Ishikawa (cell line): Measurements from ENCODE around the gene PLXNA4.

Source experiments
- CEBPB ChIP-seq: IDR thresholded peaks from 2 replicates; pipeline ENCODE4 v1.6.1; 2012
- CREB1 ChIP-seq: IDR thresholded peaks from 2 replicates; pipeline ENCODE4 v1.6.1; 2012; ENCODE audit warnings: low read depth
- EGR1 ChIP-seq: IDR thresholded peaks from 2 replicates; pipeline ENCODE4 v1.6.1; 2012
- EP300 ChIP-seq: IDR thresholded peaks from 2 replicates; pipeline ENCODE4 v1.6.1; 2012; ENCODE audit warnings: borderline replicate concordance
- TEAD4 ChIP-seq: IDR thresholded peaks from 2 replicates; pipeline ENCODE4 v1.6.1; 2012
- YY1 ChIP-seq: IDR thresholded peaks from 2 replicates; pipeline ENCODE4 v1.6.1; 2012; ENCODE audit warnings: low read depth
- TF ChIP-seq, protein P1 (sequence below): IDR thresholded peaks from 2 replicates; pipeline ENCODE4 v1.6.1; 2012; ENCODE audit warnings: low read depth, mild to moderate bottlenecking
- TF ChIP-seq, protein P2 (sequence below): IDR thresholded peaks from 2 replicates; pipeline ENCODE4 v1.6.1; 2012

DNA sequence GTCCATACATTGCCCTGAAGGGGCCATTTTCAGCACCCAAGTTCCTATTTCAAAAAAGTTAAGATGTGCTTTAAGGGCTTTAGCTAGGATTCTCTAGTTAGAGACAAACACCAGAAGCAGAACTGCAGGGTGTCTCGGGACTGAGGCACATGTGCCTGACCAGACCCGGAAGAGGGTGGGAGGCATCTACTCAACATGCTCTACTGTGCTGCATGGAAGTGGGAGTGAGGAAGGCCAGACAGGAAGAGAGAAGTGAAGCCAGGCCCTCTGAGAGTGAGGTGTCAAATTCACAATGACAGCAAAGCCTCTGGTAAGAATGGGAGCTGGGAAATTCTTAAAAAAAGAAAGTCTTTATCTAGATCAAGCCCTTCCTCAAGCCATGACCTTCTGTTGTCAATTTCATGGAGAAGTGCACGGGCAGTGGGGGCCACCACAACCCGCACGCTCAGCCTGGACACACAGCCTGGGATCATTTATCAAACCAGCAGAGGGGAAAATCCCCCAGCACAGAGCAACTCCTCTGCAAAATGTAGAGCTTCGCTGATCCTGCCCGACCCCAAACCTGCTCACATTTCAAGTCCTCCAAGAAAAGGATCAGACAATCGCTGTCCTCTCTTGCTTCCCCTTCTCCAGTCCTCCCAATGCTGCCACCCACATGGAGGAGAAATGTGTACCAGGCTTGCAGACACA is 38.7 kb downstream of the PLXNA4 start:
- no peak for TF ChIP-seq EGR1
- TF ChIP-seq, protein P1, sequence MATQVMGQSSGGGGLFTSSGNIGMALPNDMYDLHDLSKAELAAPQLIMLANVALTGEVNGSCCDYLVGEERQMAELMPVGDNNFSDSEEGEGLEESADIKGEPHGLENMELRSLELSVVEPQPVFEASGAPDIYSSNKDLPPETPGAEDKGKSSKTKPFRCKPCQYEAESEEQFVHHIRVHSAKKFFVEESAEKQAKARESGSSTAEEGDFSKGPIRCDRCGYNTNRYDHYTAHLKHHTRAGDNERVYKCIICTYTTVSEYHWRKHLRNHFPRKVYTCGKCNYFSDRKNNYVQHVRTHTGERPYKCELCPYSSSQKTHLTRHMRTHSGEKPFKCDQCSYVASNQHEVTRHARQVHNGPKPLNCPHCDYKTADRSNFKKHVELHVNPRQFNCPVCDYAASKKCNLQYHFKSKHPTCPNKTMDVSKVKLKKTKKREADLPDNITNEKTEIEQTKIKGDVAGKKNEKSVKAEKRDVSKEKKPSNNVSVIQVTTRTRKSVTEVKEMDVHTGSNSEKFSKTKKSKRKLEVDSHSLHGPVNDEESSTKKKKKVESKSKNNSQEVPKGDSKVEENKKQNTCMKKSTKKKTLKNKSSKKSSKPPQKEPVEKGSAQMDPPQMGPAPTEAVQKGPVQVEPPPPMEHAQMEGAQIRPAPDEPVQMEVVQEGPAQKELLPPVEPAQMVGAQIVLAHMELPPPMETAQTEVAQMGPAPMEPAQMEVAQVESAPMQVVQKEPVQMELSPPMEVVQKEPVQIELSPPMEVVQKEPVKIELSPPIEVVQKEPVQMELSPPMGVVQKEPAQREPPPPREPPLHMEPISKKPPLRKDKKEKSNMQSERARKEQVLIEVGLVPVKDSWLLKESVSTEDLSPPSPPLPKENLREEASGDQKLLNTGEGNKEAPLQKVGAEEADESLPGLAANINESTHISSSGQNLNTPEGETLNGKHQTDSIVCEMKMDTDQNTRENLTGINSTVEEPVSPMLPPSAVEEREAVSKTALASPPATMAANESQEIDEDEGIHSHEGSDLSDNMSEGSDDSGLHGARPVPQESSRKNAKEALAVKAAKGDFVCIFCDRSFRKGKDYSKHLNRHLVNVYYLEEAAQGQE = no peak
- TF ChIP-seq TEAD4 = no peak
- no peak for TF ChIP-seq CEBPB
- TF ChIP-seq, protein P2, sequence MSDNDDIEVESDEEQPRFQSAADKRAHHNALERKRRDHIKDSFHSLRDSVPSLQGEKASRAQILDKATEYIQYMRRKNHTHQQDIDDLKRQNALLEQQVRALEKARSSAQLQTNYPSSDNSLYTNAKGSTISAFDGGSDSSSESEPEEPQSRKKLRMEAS = no peak
- no peak for TF ChIP-seq CREB1
- TF ChIP-seq EP300 = no peak
- no peak for TF ChIP-seq YY1
